GM18502 (cell line): Measurements from ENCODE around the gene NME1.
"Not testable (repeated sequence)": the region's sequence is repeated elsewhere in the genome, so short reads cannot be mapped to it uniquely, and the experiment has no call there.

ENCODE experiments used
- ATAC-seq: cut with Tn5 transposase; IDR thresholded peaks from one replicate; pipeline ENCODE4 v1.9.1; 2021; ENCODE audit warnings: mild to moderate bottlenecking; ENCODE audit not compliant: unreplicated experiment, poor library complexity

NME1 gene

DNA sequence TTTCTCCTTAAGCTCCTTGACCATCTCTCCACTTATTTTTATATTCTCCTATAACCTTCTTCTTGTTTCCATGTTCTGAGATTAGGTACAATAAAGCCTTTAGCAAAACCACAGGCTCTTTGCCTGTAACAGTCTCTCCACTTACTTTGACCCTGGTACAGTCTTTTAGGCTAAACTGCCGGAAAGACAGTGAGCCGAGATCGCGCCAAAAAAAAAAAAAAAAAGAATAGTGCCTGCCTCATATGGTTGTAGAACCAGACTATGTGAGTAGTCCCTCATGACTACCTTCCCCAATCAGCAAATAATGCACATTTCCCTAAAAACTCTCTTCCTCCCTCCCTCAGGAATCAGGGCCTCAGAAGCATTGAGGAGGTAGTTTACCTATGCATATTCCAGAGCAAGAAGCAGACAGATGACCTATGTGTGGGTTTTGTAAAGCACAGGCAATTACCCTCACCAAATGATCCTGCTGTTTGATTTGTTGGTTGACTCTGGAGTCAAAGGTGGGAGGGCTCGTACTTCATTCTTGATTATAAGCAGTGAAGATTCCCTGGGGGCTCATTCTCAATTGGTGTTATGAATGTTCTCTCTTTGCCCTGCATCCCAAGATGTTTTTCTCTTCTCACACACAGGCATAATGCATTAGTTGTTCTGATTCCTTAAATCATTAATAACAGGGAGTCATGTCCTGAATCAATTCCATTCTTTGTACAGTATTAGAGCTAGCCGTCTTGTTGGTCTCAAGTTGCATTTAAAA lies 8.9 kb upstream of the NME1 start:
- ATAC-seq: no peak

DNA sequence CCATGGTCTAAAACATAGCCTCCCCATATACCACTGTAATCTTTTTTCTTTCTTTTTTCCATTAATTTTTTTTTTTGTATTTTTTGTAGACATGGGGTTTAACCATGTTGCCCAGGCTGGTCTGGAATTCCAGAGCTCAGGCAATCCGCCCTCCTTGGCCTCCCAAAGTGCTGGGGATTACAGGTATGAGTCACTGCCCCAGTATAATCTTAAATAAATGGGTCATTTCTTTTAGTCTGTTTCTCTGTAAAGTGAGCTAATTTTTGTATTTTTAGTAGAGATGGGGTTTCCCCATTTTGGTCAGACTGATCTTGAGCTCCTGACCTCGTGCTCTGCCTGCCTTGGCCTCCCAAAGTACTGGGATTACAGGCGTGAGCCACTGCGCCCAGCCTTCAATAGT lies 5.7 kb upstream of the NME1 start:
- no peak for ATAC-seq

DNA sequence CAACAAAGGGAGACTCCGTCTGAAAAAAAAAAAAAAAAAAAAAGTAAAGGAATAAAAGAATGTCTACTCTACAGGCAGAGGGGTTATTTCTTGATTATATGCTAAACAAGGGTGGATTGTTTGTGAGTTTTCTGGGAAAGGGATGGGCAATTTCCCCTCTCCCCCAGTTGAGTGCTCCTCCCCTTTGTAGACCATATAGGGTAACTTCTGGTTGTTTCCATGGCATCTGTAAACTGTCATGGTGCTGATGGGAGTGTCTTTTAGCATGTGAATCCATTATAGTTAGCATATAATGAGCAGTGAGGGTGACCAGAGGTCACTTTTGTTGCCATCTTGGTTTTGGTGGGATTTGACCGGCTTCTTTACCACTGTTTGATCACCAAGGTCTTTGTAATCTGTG lies 4.2 kb upstream of the NME1 start:
- no peak for ATAC-seq

DNA sequence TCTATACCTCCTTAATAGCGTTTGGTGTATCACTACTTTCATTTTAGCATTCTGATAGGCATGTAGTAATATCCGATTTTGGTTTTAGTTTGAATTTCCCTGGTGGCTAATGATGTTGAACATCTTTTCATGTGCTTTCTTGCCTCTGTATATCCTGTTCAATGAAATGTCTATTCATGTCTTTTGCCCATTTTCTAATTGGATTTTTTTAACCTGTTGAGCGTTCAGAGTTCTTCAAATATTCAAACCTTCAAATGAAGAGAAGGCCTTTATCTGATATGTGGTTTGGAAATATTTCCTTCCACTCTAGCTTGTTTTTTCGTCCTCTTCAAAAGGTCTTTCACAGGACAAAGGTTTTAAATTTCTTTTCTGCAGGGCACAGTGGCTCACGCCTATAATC lies 2.4 kb upstream of the NME1 start:
- no peak for ATAC-seq

DNA sequence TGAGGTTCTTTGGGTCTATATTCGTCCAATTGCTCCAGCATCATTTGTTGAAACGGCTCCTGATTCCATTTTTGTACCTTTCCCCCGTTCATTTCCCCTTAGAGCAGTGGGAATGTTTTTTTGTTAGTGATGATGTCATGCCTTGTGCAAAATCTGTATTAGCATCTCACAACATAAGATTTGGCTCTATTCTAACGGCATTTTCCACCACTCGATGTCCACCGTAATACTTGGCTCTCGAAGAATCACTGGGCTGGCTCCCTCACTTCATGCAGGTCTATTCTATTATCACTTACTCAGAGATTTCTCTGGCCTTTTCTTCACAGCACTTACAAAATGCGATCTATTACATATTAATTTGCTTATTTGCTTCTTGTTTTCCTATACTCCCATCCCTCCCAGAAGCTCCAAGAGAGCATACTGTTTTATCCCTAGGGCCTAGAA lies 571 bp upstream of the NME1 start:
- ATAC-seq: no peak

DNA sequence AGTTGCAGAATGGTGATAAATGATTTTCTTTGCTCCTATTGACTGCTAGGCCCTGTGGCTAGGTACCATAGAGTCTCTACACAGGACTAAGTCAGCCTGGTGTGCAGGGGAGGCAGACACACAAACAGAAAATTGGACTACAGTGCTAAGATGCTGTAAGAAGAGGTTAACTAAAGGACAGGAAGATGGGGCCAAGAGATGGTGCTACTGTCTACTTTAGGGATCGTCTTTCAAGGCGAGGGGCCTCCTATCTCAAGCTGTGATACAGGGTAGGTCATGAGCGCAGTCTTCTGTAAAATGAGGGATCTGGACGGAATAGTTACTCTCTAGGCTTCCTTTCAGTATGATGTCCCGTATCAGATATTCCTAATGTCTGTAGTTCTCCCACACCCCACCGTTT lies 817 bp downstream of the NME1 start:
- ATAC-seq: no peak

DNA sequence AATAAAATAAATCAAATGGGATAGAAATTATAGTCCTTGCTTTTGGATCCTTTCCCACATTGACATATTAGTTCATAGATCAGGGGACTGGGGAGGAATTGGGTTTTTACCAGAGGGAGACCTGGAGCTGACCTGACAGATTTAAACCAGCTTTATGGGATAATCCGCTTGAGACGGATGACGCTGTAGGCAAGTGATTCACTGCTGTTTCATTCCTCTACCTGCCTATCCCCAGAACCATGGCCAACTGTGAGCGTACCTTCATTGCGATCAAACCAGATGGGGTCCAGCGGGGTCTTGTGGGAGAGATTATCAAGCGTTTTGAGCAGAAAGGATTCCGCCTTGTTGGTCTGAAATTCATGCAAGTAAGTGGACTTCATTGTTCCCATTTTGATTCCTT lies 2.1 kb downstream of the NME1 start:
- no peak for ATAC-seq

DNA sequence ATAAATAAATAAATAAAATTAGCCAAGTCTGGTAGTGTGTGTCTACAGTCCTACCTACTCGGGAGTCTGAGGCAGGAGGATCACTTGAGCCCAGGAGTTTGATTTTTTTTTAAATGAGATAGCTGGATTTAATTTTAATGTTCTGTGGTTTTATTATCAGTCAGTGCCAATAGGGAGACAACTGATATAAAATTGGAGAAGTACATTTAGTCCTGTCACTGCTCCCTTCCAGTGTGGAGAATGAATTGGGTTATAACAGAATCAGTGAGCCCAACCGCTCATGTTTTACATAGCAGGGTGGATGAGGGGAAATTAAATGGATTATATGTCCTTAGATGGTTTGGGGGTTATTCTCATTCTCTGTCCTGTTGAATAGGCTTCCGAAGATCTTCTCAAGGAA lies 6.2 kb downstream of the NME1 start:
- no peak for ATAC-seq

DNA sequence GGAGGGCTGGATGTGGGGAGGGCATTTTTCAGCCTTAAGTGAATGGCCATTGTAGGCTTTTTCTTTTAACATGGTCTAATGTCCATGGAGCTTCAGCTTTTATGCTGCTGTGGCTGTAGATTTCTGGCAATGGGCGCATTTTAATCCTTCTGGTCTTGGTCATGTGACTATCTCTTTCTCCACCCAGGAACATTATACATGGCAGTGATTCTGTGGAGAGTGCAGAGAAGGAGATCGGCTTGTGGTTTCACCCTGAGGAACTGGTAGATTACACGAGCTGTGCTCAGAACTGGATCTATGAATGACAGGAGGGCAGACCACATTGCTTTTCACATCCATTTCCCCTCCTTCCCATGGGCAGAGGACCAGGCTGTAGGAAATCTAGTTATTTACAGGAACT lies 8.2 kb downstream of the NME1 start:
- no peak for ATAC-seq

DNA sequence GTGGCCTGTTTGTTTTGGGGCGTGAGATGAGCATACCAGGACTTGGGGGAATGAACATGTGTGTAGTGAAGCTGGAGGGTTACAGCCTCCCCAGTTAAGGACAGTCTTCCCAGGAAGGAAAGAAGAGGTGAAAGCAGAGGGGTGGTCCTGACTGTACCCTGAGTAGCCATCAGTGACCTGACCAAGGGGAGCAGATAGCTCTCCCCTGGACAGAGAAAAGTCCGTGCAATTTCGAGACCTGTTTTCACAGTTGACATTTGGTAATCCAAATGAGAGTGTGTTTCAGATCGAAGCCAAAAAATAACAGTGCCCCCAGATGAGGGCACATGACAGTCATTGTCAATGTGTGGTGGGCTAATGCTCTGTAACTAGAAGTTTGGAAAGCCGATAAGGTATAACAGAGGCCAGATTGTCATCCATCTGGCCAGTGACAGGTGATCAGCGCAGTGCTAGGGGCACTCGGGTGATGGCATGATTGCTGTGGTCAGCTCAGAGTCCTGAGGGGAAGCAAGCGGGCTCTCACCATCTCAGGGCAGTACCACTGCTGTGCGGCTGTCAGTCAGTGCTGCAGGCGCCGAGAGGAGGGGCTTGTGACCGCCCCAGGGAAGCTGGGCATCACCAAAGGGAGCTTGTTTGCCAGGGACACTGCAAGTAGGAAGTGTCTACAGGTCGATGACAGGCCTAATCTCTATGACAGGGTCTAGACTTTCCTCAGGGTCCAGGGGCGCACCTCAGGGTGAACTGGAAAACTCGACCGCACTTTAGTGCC lies 11.7 kb downstream of the NME1 start:
- ATAC-seq: no peak

DNA sequence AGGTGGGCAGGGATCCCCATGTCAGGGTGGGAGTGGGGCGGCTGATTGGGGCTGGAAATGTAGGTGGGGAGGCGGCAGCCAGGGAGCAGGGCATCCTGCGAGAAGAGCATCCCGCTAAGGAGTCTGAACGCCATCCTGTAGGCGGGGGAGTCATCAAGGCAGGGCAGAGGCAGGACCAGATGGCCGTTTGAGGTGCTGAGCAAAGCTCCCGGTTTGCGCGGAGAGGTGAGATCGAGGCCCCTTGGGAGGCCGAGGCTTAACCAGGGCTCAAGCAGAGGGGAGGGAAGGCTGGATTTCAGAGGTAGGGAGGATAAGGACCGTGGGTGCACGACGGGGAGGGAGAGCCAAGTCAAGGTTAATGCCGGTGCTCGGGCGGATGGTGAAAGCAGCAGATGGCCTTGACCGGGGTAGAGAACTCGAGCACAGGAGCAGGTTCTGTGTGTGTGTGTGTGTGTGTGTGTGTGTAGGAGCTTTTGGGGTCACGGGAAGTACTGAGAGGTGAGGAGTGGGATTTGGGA lies 12.4 kb downstream of the NME1 start:
- ATAC-seq: peak; percentile 28

DNA sequence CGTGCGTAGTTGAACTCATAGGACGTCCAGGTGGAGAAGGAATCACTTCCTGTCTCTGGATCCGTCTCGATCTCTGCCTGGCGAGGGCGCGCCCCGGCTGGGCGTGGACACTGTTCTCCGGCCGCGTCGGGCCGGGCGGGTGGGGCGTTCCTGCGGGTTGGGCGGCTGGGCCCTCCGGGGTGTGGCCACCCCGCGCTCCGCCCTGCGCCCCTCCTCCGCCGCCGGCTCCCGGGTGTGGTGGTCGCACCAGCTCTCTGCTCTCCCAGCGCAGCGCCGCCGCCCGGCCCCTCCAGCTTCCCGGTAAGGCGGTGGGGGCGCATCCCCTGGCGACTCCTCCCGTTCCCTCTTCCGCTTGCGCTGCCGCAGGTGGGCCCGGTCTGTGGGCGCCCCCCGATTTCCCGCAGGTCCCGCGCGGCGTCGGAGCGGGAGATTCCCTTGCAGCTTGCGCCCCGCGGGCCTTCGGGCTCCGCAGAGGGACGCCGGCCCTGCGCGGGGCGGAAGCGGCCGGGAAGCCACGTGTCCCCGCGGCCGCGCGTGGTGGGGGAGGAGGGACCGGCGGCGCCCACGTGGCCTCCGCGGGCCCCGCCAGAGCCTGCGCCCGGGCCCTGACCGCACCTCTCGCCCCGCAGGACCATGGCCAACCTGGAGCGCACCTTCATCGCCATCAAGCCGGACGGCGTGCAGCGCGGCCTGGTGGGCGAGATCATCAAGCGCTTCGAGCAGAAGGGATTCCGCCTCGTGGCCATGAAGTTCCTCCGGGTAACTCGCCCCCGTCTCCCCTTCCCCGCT lies 13.0 kb downstream of the NME1 start, which contains the start of gene NME2:
TSS of gene NME2 (plus strand) at position 214 of the 789 bp plus-strand sequence. CDS start at position 634, 420 bp downstream.
- ATAC-seq: peak; percentile 84

DNA sequence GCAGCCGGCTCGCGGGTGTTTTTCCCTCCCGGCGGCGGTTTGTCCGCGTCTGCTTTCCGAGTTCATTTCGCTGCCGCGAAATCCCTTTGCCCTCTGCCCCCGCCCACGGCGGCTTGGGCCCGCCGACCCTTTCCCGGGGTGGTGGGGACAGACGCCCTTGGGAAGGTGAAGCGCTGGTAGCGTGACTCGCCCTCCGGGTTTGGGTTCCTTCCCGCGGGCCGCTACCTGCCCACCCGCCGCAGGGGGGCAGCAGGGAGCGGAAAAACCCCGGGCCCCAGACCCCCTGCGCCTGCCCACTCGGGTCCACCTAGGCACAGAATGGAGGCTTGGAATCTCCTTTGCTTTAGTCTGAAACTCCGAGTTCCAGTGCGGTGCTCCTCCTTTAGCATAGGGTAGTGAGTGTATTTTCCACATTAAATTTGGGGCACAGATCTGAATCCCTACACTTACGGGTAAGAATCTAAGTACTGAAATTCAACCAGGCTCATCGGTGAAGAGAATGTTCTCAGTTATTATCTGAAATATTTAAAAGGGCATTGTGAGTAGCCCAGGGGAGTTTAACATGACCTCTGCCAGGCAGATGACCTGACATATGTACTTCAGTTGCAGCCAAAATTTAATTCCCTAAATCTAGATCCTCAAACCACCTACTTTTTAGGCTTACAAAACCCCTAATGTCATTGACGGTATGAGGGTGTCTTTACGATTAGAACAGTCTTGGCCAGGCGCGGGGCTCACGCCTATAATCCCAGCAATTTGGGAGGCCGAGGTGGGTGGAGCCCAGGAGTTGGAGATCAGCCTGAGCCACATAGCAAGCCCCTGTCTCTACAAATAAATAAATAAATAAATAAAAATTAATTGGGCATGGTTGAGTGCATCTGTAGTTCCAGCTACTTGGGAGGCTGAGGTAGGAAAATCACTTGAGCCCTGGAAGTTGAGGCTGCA lies 13.9 kb downstream of the NME1 start:
- peak; percentile 57 for ATAC-seq

DNA sequence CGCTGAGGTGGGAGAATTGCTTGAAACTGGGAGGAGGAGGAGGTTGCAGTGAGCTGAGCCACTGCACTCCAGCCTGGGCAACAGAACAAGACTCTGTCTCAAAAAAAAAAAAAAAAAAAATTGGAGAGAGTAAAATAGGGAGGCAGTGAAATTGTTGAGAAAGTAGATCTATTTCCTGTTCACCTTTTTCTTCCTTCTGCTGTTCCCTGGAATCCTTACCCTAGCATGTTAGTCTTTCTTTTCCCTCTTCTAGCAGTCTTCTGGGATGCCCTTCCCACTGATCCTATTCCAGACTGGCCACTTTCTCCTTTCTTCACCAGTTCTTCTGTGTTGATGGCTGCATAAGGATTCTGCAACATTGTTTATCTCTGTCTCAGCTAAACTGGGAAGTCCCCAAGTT lies 16.0 kb downstream of the NME1 start:
- no peak for ATAC-seq

DNA sequence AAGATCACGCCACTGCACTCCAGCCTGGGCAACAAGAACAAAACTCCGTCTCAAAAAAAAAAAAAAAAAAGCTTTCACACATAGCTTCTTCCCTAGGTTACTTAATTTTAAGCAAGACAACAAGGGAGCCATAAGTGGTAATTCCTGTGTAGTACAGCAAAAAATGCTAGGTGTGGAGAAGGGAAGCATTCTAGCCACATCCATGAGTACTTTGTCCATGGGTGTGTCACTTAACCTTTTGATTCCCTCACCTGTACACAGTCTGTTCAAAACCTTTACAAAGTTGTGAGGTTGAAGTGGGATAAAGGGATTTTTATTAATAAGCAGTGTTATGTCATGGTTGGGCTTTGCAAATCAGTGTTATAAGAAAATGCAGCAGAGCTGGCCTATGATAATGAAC lies 17.4 kb downstream of the NME1 start:
- ATAC-seq: no peak

DNA sequence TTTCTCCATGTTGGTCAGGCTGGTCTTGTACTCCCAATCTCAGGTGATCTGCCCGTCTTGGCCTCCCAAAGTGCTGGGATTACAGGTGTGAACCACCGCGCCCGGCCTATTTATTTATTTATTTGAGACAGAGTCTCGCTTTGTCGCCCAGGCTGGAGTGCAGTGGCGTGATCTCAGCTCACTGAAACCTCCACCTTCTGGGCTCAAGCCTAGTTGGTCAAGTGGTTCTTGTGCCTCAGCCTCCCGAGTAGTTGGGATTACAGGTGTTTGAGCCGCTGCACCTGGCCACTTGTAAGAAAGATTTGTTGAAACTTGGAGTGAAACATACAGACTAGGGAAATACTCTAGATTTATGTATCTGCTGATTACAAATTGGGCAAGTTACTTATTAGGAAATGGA lies 18.7 kb downstream of the NME1 start:
- not testable (repeated sequence) for ATAC-seq

DNA sequence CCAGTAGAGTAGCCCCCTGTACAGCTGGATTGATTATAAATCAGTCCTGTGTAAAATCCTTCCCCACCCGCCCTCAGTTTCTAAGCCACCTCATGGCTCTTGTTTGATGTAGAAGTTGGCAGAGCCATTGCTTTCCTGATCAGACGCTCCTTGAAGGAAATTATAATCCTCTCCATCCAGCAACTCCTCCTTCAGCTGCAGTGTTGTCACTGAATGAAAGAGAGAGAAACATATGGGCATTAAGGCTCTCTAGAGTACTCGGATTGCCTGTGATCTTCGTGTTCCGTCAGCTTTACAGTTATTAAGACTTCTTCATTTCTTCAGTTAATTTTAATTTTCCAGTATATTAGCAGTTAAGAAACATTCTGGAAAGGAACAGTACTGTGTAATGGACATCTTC lies 27.1 kb downstream of the NME1 start:
- ATAC-seq: no peak

DNA sequence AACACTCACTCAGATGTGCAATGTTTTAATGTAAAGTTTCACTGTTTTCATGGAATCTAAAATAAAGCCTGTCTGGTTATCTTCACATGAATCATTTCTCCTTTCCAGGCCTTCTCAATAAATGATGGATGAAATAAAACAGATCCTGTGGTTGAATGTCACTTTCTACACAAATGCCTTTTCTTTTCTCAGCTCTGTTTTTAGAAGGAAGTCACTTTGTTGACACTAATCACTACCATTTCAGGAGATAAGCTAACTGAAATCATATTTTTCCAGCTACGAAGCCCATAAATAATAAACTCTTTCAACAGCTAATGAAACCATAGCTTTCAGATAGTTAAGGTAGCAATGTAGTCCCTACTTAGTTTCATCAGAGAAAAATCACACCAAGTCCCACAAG lies 30.8 kb downstream of the NME1 start:
- no peak for ATAC-seq

DNA sequence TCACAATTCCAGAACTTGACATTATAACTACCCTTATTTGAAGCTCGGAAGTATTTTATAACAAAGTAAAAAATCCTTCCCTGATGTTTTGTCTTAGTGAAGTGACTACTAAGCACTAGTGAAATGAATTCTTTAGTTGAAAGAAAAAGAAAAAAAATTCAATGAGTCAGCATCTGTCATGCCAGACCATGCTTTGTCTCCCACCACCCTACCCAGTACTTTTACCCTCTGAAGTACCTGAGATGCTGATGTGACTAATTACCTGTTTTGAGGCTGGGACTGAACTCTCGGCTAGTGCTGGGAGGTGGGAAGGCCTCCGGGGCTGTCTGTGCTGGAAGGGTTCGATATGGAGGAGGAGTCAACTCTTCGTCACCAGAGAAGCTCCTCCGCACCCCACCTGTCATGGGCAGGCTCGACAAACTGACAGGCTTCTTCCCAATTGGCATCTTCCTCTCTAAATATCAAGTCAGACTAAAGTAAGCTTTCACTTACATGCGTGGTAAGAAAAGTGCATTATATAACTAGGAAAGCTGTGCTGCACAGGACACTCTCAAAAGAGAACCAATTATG lies 32.5 kb downstream of the NME1 start:
- ATAC-seq: no peak
